Esophagus muscularis mucosa (tissue), 4 donors: Measurements from ENCODE around the gene ANO6.

Source experiments
- EP300 ChIP-seq: sonication (generic); formaldehyde crosslinking; IDR thresholded peaks from one replicate; pipeline ENCODE4 v1.6.1; 2017; ENCODE audit warnings: antibody characterized with exemption
- POLR2A ChIP-seq: fragments of 450-650 bp; IDR thresholded peaks from one replicate; pipeline ENCODE4 v1.6.1; 2017; ENCODE audit warnings: antibody characterized with exemption, moderate library complexity, mild to moderate bottlenecking, low read depth
- POLR2AphosphoS5 ChIP-seq, 2 donors: sonication (generic); formaldehyde crosslinking; IDR thresholded peaks; one replicate each; pipeline ENCODE4 v1.6.1; 2017; ENCODE audit warnings: antibody characterized with exemption in 2 of 2
- TF ChIP-seq, protein P1 (sequence below), 3 experiments: fragments of 200-600 bp in 2 of 3; fragments of 450-650 bp in 1 of 3; sonication (generic) in 2 of 3; IDR thresholded peaks; one replicate each; pipeline ENCODE4 v1.5.1; 2017 to 2019; ENCODE audit warnings: antibody characterized with exemption in 3 of 3, mild to moderate bottlenecking in 2 of 3, moderate library complexity in 1 of 3

DNA sequence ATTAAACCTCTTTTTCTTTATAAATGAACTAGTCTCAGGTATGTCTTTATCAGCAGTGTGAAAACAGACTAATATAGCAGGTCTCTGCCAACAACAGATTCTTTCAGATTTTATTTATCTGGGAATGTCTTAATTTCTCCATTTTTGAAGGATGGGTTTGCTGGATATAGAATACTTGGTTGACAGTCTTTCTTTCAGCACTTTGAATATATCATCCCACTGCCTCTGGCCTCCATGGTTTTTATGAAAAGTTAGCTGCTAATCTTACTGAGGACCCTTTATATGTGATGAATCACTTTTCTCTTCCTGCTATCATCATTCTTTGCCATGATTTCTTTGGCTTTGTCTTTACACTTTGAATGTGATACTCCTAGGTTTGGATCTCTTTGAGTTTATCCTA is 148.0 kb downstream of the ANO6 start:
- no peak for TF ChIP-seq POLR2AphosphoS5 (IDR thresholded peaks at IDR 0.05)
- TF ChIP-seq EP300 = no peak
- TF ChIP-seq, protein P1, sequence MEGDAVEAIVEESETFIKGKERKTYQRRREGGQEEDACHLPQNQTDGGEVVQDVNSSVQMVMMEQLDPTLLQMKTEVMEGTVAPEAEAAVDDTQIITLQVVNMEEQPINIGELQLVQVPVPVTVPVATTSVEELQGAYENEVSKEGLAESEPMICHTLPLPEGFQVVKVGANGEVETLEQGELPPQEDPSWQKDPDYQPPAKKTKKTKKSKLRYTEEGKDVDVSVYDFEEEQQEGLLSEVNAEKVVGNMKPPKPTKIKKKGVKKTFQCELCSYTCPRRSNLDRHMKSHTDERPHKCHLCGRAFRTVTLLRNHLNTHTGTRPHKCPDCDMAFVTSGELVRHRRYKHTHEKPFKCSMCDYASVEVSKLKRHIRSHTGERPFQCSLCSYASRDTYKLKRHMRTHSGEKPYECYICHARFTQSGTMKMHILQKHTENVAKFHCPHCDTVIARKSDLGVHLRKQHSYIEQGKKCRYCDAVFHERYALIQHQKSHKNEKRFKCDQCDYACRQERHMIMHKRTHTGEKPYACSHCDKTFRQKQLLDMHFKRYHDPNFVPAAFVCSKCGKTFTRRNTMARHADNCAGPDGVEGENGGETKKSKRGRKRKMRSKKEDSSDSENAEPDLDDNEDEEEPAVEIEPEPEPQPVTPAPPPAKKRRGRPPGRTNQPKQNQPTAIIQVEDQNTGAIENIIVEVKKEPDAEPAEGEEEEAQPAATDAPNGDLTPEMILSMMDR (IDR thresholded peaks at IDR 0.05) = no peak
- TF ChIP-seq POLR2A = no peak
